HG03064 (cell line): ENCODE measurements around the gene TBL1X.

Experiments
- ATAC-seq: cut with Tn5 transposase; IDR thresholded peaks from one replicate; pipeline ENCODE4 v1.9.1; 2021; ENCODE audit warnings: low read depth; ENCODE audit not compliant: unreplicated experiment

The TBL1X gene

GRCh38 chrX:9611436-9612145 is 146.7 kb downstream of the TBL1X start:
- no peak for ATAC-seq

- ATAC-seq = no peak
Measured at GRCh38 chrX:9612146-9612505, 147.3 kb downstream of the TBL1X start.

- ATAC-seq = no peak
Measured at GRCh38 chrX:9614016-9614415, 149.2 kb downstream of the TBL1X start.

GRCh38 chrX:9619133-9619532 is 154.3 kb downstream of the TBL1X start:
- no peak for ATAC-seq

GRCh38 chrX:9619581-9619980 is 154.7 kb downstream of the TBL1X start:
- no peak for ATAC-seq

- ATAC-seq = no peak
Measured at GRCh38 chrX:9622128-9622527, 157.3 kb downstream of the TBL1X start.

- ATAC-seq = no peak
Measured at GRCh38 chrX:9626379-9626778, 161.5 kb downstream of the TBL1X start.

GRCh38 chrX:9627922-9628321 is 163.1 kb downstream of the TBL1X start:
- ATAC-seq = no peak

GRCh38 chrX:9628779-9629493 is 164.1 kb downstream of the TBL1X start:
- no peak for ATAC-seq

- ATAC-seq = no peak
Measured at GRCh38 chrX:9634551-9634950, 169.7 kb downstream of the TBL1X start.

GRCh38 chrX:9635368-9635767 is 170.5 kb downstream of the TBL1X start:
- no peak for ATAC-seq

GRCh38 chrX:9635803-9636202 is 170.9 kb downstream of the TBL1X start:
- ATAC-seq = no peak

- ATAC-seq = no peak
Measured at GRCh38 chrX:9638871-9639270, 174.0 kb downstream of the TBL1X start.

GRCh38 chrX:9642270-9642995 is 177.6 kb downstream of the TBL1X start:
- no peak for ATAC-seq

- no peak for ATAC-seq
Measured at GRCh38 chrX:9643807-9644206, 178.9 kb downstream of the TBL1X start.

- ATAC-seq = peak; percentile 89
Measured at GRCh38 chrX:9644335-9644734, 179.5 kb downstream of the TBL1X start.

GRCh38 chrX:9646471-9647224 is 181.8 kb downstream of the TBL1X start:
- ATAC-seq = no peak

GRCh38 chrX:9647431-9647830 is 182.6 kb downstream of the TBL1X start:
- no peak for ATAC-seq

GRCh38 chrX:9650091-9650490 is 185.2 kb downstream of the TBL1X start:
- ATAC-seq = no peak

GRCh38 chrX:9651737-9652136 is 186.9 kb downstream of the TBL1X start:
- ATAC-seq = no peak

- ATAC-seq = no peak
Measured at GRCh38 chrX:9654929-9655328, 190.1 kb downstream of the TBL1X start.
